ENCODE data around the gene SEMA3C.

GRCh38 chr7:80816806-80817205, 102.0 kb downstream of the SEMA3C start:
- TF ChIP-seq CTCF (IDR thresholded peaks at IDR 0.05; ENCODE audit: borderline replicate concordance, extremely low read depth, low read length, poor library complexity, severe bottlenecking) (no peak), EZH2 (IDR thresholded peaks at IDR 0.05; ENCODE audit: borderline replicate concordance, low read depth, low read length, severe bottlenecking) (no peak)
